SK-N-SH treated with all-trans-retinoic acid at 6 μM for 48 hours (cell line): ENCODE measurements around the gene TEAD3.

Source experiments
- ARNTL ChIP-seq: fragments of 450-650 bp; formaldehyde crosslinking; IDR thresholded peaks from 2 replicates; pipeline ENCODE4 v1.5.0; 2020; ENCODE audit warnings: low read depth, mild to moderate bottlenecking, moderate library complexity, borderline replicate concordance
- SNAI2 ChIP-seq: fragments of 250-450 bp; sonication (Bioruptor Pico); IDR thresholded peaks from 2 replicates; pipeline ENCODE4 v1.5.0; 2020; ENCODE audit warnings: mild to moderate bottlenecking, moderate library complexity
- TOX ChIP-seq: fragments of 250-450 bp; sonication (Bioruptor Pico); IDR thresholded peaks from 2 replicates; pipeline ENCODE4 v1.8.0; 2021; ENCODE audit warnings: mild to moderate bottlenecking, moderate library complexity, borderline replicate concordance
- ZFP3 ChIP-seq: fragments of 250-450 bp; sonication (Bioruptor Pico); IDR thresholded peaks from 2 replicates; pipeline ENCODE4 v1.5.0; 2020; ENCODE audit warnings: mild to moderate bottlenecking, moderate library complexity
- ZNF8 ChIP-seq: fragments of 450-650 bp; formaldehyde crosslinking; IDR thresholded peaks from 2 replicates; pipeline ENCODE4 v1.5.0; 2020; ENCODE audit warnings: mild to moderate bottlenecking, moderate library complexity
- TF ChIP-seq, protein P1 (sequence below): fragments of 250-450 bp; sonication (Bioruptor Pico); IDR thresholded peaks from 2 replicates; pipeline ENCODE4 v1.8.0; 2020; ENCODE audit warnings: mild to moderate bottlenecking, moderate library complexity, borderline replicate concordance

DNA sequence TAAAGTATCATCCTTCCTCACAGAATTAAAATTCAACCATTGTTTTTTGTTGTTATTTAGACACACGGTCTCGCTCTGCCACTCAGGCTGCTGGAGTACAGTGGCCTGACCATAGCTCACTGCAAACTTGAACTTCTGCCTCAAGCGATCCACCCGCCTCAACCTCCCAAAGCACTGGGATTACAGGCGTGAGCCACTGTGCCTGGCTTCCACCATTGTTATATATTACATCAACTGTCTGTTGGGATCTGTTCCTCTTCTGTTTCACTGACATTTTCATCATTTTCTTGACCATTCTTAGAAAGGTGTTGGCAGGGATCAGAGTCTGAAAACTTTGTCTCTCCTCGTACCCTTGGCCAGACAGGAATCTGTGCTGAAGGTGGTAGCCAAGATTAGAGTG, 37.1 kb upstream of the TEAD3 start:
- no peak for TF ChIP-seq TOX
- TF ChIP-seq, protein P1, sequence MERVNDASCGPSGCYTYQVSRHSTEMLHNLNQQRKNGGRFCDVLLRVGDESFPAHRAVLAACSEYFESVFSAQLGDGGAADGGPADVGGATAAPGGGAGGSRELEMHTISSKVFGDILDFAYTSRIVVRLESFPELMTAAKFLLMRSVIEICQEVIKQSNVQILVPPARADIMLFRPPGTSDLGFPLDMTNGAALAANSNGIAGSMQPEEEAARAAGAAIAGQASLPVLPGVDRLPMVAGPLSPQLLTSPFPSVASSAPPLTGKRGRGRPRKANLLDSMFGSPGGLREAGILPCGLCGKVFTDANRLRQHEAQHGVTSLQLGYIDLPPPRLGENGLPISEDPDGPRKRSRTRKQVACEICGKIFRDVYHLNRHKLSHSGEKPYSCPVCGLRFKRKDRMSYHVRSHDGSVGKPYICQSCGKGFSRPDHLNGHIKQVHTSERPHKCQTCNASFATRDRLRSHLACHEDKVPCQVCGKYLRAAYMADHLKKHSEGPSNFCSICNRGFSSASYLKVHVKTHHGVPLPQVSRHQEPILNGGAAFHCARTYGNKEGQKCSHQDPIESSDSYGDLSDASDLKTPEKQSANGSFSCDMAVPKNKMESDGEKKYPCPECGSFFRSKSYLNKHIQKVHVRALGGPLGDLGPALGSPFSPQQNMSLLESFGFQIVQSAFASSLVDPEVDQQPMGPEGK (CRISPR knock-in tag), result no peak
- no peak for TF ChIP-seq SNAI2
- TF ChIP-seq ZFP3 (CRISPR knock-in tag), result no peak
- no peak for TF ChIP-seq ARNTL (CRISPR knock-in tag)
- TF ChIP-seq ZNF8 (CRISPR knock-in tag), result no peak
